Measurements from ENCODE around the gene GPR161. TPM values are rescaled to one million over a fixed set of nuclear protein-coding genes. Genes with fewer than 3 reads are reported as not detected.

Gene GPR161
- total and polyA plus RNA-seq, 2 donors (not counting 1 experiment from before 2014, with no cell fraction given), result 0.07 to 0.22 TPM

- Histone ChIP-seq H3K9ac (ENCODE audit: low read length) (peak within 1 kb of the TSS; percentile 95), H3K36me3 (replicated peaks in 1 of 2; ENCODE audit: control extremely low read depth in 1 of 2, control insufficient read depth in 1 of 2, extremely low read depth in 1 of 2, insufficient read depth in 2 of 2, low read length in 1 of 2) (peaks cover under 1% of the 10 kb centered on the region in 2 experiments), H3K4me2 (replicated peaks; ENCODE audit: low read depth, low read length, poor library complexity, severe bottlenecking) (peak within 1 kb of the TSS; percentile 81), H3K27ac (ENCODE audit: low read length in 2 of 2) (peak within 1 kb of the TSS; percentile 83 to 98), H2AFZ (ENCODE audit: insufficient read depth, low read depth, low read length, poor library complexity, severe bottlenecking) (peak within 1 kb of the TSS; percentile 92), H3K27me3 (replicated peaks in 1 of 4; ENCODE audit: control extremely low read depth in 1 of 4, control insufficient read depth in 3 of 4, insufficient read depth in 4 of 4, low read length in 3 of 4) (peaks cover 0 to 5% (median 0%) of the 10 kb centered on the region in 4 experiments), H3K9me3 (ENCODE audit: control extremely low read depth in 1 of 3, control insufficient read depth in 2 of 3, insufficient read depth in 1 of 3, low read length in 2 of 3) (no peaks in the 10 kb centered on the region), H3K4me3 (ENCODE audit: control extremely low read depth in 1 of 5, extremely low read depth in 1 of 5, insufficient read depth in 1 of 5, low read depth in 2 of 5, low read length in 4 of 5) (peak within 1 kb of the TSS; percentile 87 to 97 (median 91)), H3K79me2 (ENCODE audit: control insufficient read depth, insufficient read depth, low read length) (peaks cover 41% of the 10 kb centered on the region), H4K20me1 (ENCODE audit: control insufficient read depth, insufficient read depth, low read length, poor library complexity, severe bottlenecking) (no peaks in the 10 kb centered on the region), H3K4me1 (ENCODE audit: control insufficient read depth in 2 of 2, insufficient read depth in 2 of 2, low read length in 2 of 2) (peaks cover 17 to 18% of the 10 kb centered on the region in 2 donors)
- DNase-seq (peak; percentile 96), ATAC-seq (ENCODE audit: low read depth) (peak; percentile 92)
- POLR2A ChIA-PET, result interaction anchor here (1.0 kb wide), 1 partner anchor 47 kb away, joined by 3 read pairs; no protein-coding TSS in a partner anchor
- intact Hi-C loops (cut with micrococcal nuclease), result loop anchor here (1.0 to 5.0 kb wide), 7 partner anchors 42 to 1616 kb away; partner anchors contain the start of genes ATP1B1, DCAF6, GPR161 and METTL18
- Mint-ChIP-seq H3K9me3 (ENCODE audit: insufficient read depth) (no peaks in the 10 kb centered on the region), H3K27me3 (peaks cover 4% of the 10 kb centered on the region), H3K4me3 (peak within 1 kb of the TSS; percentile 47), H3K27ac (peak within 1 kb of the TSS; percentile 15), H3K4me1 (peaks cover 1% of the 10 kb centered on the region)
- TF ChIP-seq CTCF (IDR thresholded peaks at IDR 0.05) (peak; percentile 73), EZH2 (IDR thresholded peaks at IDR 0.05; ENCODE audit: borderline replicate concordance, insufficient read depth, low read depth, low read length, poor library complexity, severe bottlenecking) (no peak)
- CTCF ChIA-PET, result no interaction called here
- WGBS (ENCODE audit: insufficient coverage), result 1% methylated on average over 52 of the region's 56 CpGs
These were observed 42.1 kb upstream of the GPR161 start, which contains the start of gene TIPRL for GRCh38 chr1:168178638-168179437. TSS of gene TIPRL (plus strand) at chr1:168178962. CDS start at chr1:168179078, 116 bp downstream.
